Lung (tissue), 12 donors: Measurements from ENCODE around the gene TMEM239. TPM values are rescaled to one million over a fixed set of nuclear protein-coding genes. Genes with fewer than 3 reads are reported as not detected.
"Not testable (repeated sequence)": the region's sequence is repeated elsewhere in the genome, so short reads cannot be mapped to it uniquely, and the experiment has no call there.

ENCODE experiments used
- ATAC-seq: fragments of 200-7000 bp; cut with Tn5 transposase; one replicate; pipeline ENCODE4 v1.9.1; 2020; ENCODE audit warnings: moderate number of reproducible peaks; ENCODE audit not compliant: insufficient read depth, low FRiP score
- DNase-seq, 3 donors: peaks; one replicate each; pipeline ENCODE4 v3.0.0-alpha.2; 2013 to 2017
- H3K27ac ChIP-seq, 2 donors: one replicate each; pipeline ENCODE4 v1.5.1; 2013; ENCODE audit warnings: mild to moderate bottlenecking in 2 of 2, moderate library complexity in 2 of 2, control low read depth in 1 of 2, inconsistent platforms in 1 of 2, low read depth in 1 of 2, low read length in 1 of 2
- H3K27me3 ChIP-seq, 3 donors: one replicate each; pipeline ENCODE4 v1.5.1; 2013; ENCODE audit warnings: low read length in 2 of 3; ENCODE audit not compliant: control insufficient read depth in 3 of 3, insufficient read depth in 3 of 3
- H3K36me3 ChIP-seq, 4 donors: one replicate each; pipeline ENCODE4 v1.5.1; 2013; ENCODE audit warnings: low read length in 4 of 4, mild to moderate bottlenecking in 1 of 4, moderate library complexity in 1 of 4; ENCODE audit not compliant: control insufficient read depth in 4 of 4, insufficient read depth in 4 of 4
- H3K4me1 ChIP-seq, 5 donors: one replicate each; pipeline ENCODE4 v1.5.1; 2013; ENCODE audit warnings: low read length in 5 of 5, mild to moderate bottlenecking in 2 of 5, moderate library complexity in 1 of 5; ENCODE audit not compliant: control insufficient read depth in 5 of 5, insufficient read depth in 5 of 5
- H3K4me3 ChIP-seq: one replicate; pipeline ENCODE4 v1.5.1; 2013; ENCODE audit warnings: mild to moderate bottlenecking, control low read depth, moderate library complexity
- H3K9ac ChIP-seq, 2 donors: one replicate each; pipeline ENCODE4 v1.5.1; 2013; ENCODE audit warnings: low read length in 2 of 2, control low read depth in 1 of 2; ENCODE audit not compliant: insufficient read depth in 1 of 2
- H3K9me3 ChIP-seq, 4 donors: one replicate each; pipeline ENCODE4 v1.5.1; 2013; ENCODE audit warnings: low read length in 3 of 4, mild to moderate bottlenecking in 1 of 4, moderate library complexity in 1 of 4; ENCODE audit not compliant: control insufficient read depth in 4 of 4, insufficient read depth in 3 of 4
- WGBS, 2 donors: extraction: QIAGEN DNeasy Blood & Tissue Kit; methylation state at CpG; one replicate each; pipeline ENCODE4 v1.1.7; 2013; 5-methylcytosine and 5-hydroxymethylcytosine counted together
- polyA plus RNA-seq, 2 donors: library from polyadenylated mRNA; stranded (reverse); fragments of 200-250 nt; gene quantifications; one replicate each; pipeline ENCODE4 v1.2.1, GENCODE V29; 2013
- total RNA-seq, 2 donors: library from RNA; depleted of rRNA in 1 of 2; stranded (reverse); fragments of >200 nt in 1 of 2; gene quantifications; one replicate each; pipeline ENCODE4 v1.2.1, GENCODE V29; 2014 to 2021
- TF ChIP-seq, protein P1 (sequence below): IDR thresholded peaks from 2 replicates; pipeline ENCODE4 v1.5.1; 2012; ENCODE audit warnings: mild to moderate bottlenecking; ENCODE audit errors: control extremely low read depth, extremely low read depth
- donor health status: control.
- donor health status: control.
- donor health status: Bipolar disorder and iron deficiency.
- donor health status: healthy.
- donor health status: DM: yes; HTN: yes; CAD: no.

TMEM239 gene
- total and polyA plus RNA-seq, 4 donors = not detected

- Histone ChIP-seq H3K27ac (no peak overlapping the region), H3K36me3 (no peaks in the 10 kb centered on the region), H3K9me3 (no peaks in the 10 kb centered on the region), H3K4me1 (no peaks in the 10 kb centered on the region), H3K4me3 (no peak overlapping the region), H3K9ac (no peak overlapping the region), H3K27me3 (peaks cover 0 to 20% (median 9%) of the 10 kb centered on the region in 3 donors)
- TF ChIP-seq, protein P1, sequence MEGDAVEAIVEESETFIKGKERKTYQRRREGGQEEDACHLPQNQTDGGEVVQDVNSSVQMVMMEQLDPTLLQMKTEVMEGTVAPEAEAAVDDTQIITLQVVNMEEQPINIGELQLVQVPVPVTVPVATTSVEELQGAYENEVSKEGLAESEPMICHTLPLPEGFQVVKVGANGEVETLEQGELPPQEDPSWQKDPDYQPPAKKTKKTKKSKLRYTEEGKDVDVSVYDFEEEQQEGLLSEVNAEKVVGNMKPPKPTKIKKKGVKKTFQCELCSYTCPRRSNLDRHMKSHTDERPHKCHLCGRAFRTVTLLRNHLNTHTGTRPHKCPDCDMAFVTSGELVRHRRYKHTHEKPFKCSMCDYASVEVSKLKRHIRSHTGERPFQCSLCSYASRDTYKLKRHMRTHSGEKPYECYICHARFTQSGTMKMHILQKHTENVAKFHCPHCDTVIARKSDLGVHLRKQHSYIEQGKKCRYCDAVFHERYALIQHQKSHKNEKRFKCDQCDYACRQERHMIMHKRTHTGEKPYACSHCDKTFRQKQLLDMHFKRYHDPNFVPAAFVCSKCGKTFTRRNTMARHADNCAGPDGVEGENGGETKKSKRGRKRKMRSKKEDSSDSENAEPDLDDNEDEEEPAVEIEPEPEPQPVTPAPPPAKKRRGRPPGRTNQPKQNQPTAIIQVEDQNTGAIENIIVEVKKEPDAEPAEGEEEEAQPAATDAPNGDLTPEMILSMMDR = no peak
- WGBS, 2 donors = 76 to 85% methylated on average over 6 of the region's 6 CpGs
- DNase-seq (no peak), ATAC-seq (no peak)
Observed at GRCh38 chr20:2829376-2829775, 13.2 kb downstream of the TMEM239 start.

GRCh38 chr20:2831206-2831605 lies 15.0 kb downstream of the TMEM239 start:
- ATAC-seq, H3K9me3 ChIP-seq, H3K4me3 ChIP-seq, H3K36me3 ChIP-seq, H3K4me1 ChIP-seq, H3K27ac ChIP-seq, H3K9ac ChIP-seq, DNase-seq: not testable (repeated sequence)
- peaks cover 0 to 14% (median 7%) of the 10 kb centered on the region in 3 donors for H3K27me3 ChIP-seq
- WGBS, 2 donors = 85 to 87% methylated on average over 7 of the region's 7 CpGs

DNA sequence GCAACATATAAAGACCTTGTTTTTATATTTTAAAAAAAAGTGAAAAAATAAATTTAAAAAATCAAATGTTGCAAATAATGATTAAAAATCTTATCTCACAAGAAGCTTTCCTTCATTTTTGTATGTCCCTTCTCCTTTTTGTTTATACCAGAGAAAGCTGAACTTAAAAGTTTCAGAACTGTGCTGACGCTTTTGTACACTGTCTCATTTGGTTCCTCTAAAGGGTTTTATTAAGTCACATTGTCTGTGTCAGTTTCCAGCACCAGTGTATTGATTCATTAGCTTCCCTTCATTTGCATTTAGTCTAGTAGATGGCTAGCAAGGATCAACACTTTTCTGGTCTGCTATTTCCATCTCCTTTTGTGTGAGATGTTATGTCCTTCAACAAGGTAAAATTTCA lies 17.6 kb downstream of the TMEM239 start:
- Histone ChIP-seq H3K4me1 (no peaks in the 10 kb centered on the region), H3K9ac (no peak overlapping the region), H3K9me3 (no peaks in the 10 kb centered on the region), H3K36me3 (peaks cover 0 to 10% (median 6%) of the 10 kb centered on the region in 4 donors), H3K4me3 (no peak overlapping the region), H3K27ac (no peak overlapping the region), H3K27me3 (peaks cover 0 to 4% (median 0%) of the 10 kb centered on the region in 3 donors)
- ATAC-seq = no peak
- TF ChIP-seq, protein P1 = no peak
- DNase-seq = no peak
- 70 to 73% methylated on average over 1 of the region's 1 CpG for WGBS, 2 donors

DNA sequence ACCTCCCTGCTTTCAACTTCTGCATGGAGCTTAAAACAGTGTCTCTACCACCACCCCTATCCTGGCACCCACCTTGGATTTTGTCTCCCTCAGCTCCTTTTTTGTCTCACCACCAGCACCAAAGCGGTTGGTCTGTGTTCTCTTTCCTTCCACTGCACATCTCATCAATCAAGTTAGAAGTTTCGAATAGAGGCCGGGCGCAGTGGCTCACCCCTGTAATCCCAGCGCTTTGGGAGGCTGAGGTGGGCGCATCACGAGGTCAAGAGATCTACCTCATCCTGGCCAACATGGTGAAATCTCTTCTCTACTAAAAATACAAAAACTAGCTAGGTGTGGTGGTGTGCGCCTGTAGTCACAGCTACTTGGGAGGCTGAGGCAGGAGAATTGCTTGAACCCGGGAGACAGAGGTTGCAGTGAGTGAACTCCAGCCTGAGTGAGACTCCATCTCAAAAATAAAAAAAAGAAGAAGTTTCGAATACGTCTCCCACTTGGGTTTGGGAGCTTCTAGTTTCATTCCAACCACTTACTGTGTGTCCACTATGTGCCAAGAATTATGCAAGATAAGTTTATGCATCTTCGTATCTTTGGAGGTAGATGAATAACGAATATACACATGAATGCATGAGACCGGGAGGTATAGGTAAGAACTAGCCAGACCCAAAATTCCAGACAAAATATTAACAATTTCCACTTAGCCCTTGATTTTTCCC lies 18.4 kb downstream of the TMEM239 start:
- H3K9ac ChIP-seq = no peak overlapping the region
- H3K9me3 ChIP-seq = no peaks in the 10 kb centered on the region
- H3K4me1 ChIP-seq = peaks cover 0 to 5% (median 2%) of the 10 kb centered on the region in 5 donors
- DNase-seq = no peak
- WGBS, 2 donors = 91 to 94% methylated on average over 14 of the region's 14 CpGs
- H3K27ac ChIP-seq = no peak overlapping the region
- no peak for ATAC-seq
- no peaks in the 10 kb centered on the region for H3K27me3 ChIP-seq
- peaks cover 0 to 10% (median 6%) of the 10 kb centered on the region in 4 donors for H3K36me3 ChIP-seq
- TF ChIP-seq, protein P1 = no peak
- no peak overlapping the region for H3K4me3 ChIP-seq
